HT1080 (cell line): ENCODE data around the gene DNAH6. TPM values are rescaled to one million over a fixed set of nuclear protein-coding genes. Genes with fewer than 3 reads are reported as not detected.

Experiments
- DNase-seq: peaks from one replicate; pipeline ENCODE4 v3.0.0-alpha.2; 2015; ENCODE audit warnings: low read depth
- total RNA-seq: library from RNA; depleted of rRNA; stranded (reverse); fragments of >200 nt; shearing (Covaris generic); gene quantifications from 2 replicates; pipeline ENCODE4 v1.2.3, GENCODE V29; 2014

The DNAH6 gene
- total RNA-seq, 1 experiment from 2014 or later, result 0.16 TPM

DNA sequence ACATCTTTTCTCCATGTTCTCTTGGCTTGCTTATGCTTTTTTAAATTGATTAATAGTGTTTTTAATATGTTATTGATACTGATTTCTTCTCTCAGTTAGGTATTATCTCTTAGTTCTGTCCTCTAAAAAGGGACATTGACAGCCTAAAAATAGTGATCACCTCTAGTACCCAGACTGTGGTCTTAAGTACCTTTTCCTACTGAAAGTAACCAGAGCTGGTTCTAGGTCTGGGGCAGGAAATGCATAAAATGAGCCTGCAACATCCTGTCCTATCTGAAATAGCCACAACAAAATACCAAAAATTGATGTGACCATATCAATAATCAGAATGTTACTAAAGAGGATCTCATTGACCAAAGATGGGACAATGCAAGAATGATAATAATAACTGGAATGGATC lies 113.3 kb downstream of the DNAH6 start:
- no peak for DNase-seq

DNA sequence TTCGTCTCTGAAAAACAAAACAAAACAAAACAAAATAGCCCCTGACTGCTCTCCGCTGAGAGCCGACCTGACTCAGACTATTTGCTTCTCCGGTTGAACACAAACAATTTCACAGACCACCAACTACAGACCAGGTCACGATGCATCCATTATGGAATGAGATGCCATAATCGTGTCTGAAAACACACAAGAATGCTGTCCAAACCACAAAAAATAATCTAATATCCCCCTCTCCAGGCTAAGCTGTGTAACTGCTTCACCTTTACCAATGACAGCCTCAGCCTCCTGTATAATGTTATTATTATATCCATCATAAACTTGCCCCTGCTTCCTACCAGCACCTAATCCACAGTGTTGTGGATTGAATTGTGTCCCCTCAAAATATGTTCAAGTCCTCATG lies 114.7 kb downstream of the DNAH6 start:
- DNase-seq, result peak; percentile 68

DNA sequence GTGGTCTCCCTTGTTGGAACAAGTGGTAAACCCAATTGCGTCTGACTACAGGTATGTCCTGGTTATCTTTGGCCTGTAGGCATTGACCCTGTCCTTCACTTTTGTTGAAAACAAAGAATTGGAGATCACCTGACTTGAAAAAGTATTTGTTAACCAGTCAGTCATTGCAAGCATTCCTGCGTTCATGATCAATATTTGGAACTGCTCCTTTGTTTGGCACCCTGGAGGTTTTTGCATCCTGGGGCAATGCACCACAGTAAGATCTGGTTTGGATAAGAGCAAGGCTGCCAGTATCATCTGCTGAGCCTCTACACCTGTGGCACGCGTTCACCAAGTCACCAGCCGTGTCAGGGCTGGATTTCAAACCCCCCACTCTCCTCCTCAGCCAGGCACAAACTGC lies 115.7 kb downstream of the DNAH6 start:
- no peak for DNase-seq

DNA sequence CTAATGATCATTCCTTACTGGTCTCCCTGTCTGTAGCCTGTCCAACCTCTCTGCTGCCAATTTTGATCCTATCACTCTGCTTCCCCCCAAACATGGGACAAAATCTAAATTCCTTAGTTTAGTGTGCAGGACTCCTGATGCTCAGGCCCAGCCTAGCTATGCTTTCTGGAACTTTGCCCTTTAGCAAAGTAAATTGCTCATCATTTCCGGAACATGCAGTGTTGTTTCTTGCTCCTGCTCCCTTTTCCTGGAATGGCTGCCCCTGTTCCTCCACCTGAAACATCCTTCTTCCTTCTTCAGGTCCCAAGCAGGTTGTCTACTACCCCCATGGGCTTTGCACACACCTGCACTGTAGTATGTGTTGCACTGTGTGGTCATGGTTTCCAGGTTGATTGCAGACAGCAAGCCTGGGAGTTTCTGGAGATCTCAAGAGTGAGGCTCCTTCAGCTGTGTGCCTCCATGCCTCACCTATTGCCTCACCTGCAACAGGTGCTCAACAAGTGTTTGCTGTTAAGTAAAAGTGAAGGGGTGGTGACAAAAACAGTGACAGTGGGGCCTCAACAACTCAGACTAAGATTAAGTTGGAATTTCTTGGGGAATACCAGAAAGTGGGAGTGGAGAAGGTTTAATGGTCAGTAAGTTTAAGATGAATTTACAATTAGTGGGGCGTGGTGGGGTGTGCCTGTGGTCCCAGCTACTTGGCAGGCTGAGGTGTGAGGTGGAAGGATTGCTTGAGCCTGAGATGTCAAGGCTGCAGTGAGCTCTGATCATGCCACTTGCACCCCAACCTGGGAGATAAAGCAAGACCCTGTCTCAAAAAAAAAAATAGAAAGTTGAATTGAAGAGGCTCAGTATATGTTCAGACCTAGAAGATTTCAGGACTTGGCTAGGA lies 120.0 kb downstream of the DNAH6 start:
- DNase-seq, result peak; percentile 21

DNA sequence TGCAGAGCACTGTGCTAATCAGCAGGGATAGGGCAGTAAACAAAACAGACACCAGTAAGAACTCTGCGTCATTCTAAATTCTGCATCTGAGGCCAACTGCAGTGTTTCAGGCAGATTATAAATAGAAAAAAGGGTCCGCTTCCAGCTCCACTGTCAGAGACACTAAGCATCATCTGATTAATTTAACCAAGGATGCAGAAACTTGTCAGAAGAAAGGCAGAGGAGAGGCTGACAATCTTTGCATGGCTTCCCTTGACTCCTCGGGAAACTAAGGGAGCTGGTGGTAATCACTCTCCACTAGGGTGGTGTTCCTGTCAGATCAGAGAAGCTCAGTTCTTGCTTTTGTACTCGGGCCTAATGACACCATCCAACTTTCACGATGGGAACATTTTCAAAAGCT lies 123.5 kb downstream of the DNAH6 start:
- DNase-seq, result no peak

DNA sequence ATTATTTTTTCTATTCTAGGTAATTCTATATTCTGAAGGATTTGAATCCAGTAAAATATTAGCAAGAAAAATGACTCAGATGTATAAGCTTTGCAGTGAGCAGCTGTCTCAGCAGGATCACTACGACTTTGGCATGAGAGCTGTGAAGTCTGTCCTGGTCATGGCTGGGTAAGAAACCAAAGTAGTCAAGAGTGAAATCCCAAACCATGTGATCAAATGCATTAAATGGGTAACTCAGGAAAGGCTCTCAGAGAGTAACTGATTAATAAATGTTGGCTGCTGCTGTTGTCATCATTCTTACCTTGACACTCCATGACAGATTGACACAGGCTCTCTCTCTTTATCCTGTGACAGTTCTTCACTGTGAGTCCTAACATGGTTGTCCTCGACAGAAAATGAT lies 124.1 kb downstream of the DNAH6 start:
- no peak for DNase-seq

DNA sequence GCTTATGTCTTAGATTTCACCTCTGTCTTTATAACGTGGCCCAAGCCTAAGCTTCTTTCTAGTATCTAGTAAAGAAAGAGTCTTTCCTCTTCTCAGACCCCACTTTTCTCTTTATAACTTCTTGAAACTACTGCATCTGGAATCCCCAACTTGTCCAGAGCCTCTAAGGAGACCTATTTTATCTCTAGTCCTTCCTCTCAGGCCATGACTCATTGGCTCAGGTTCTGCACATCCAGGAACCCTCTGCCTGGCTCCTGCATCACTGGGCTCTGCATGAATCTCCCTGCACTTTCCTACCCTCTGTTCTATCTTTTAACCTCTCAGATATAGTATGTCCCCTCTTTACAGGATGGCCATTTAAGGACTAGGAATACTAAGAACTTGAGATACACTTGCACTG lies 124.7 kb downstream of the DNAH6 start:
- peak; percentile 19 for DNase-seq

DNA sequence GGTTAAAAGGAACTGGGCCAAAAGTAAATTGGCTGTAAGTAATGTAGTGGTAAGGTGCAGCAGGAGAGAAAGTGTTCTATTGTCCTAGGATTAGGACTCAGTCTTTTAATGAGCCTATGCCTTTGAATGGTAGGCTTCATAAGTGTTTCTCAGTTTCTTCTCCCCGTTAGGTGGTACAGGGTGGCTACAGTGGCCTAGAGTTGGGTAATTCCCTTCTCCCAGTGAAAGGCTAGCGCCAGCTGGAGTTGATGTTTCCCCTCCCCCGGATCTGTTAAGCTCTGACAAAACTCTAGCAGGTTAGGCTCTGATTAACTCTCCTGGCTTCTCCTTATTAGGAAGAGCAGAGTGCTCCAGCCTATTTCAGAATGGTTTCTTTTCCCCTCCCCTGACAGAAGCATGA lies 127.7 kb downstream of the DNAH6 start:
- DNase-seq, result no peak

DNA sequence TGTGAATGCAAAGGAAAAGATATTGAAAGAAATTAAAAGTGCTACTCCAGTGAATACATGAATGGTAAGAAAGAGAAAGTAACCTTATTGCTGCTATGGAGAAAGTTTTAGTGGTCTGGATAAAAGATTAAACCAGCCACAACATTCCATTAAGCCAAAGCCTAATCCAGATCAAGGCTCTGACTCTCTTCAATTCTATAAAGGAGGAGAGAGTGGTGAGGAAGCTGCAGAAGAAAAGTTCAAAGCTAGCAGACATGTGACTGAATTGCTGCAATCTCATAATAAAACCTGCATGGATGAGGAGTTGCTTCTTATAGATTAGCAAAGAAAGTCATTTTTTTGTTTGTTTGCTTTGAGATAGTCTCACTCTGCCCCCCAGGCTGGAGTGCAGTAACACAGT lies 130.2 kb downstream of the DNAH6 start:
- DNase-seq, result no peak

DNA sequence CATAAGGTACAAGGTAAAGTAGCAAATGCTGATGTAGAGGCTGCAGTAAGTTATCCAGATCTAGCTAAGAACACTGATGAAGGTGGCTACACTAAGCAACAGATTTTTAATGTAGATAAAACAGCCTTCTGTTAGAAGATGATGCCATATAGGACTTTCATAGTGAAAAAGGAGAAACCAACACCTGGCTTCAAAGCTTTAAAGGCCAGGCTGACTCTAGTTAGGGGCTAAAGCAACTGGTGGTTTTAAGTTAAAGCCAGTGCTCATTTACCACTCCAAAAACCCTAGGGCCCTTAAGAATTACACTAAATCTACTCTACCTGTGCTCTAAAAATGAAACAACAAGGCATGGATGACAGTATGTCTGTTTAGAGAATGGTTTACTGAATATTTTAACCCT lies 131.0 kb downstream of the DNAH6 start:
- DNase-seq, result no peak

DNA sequence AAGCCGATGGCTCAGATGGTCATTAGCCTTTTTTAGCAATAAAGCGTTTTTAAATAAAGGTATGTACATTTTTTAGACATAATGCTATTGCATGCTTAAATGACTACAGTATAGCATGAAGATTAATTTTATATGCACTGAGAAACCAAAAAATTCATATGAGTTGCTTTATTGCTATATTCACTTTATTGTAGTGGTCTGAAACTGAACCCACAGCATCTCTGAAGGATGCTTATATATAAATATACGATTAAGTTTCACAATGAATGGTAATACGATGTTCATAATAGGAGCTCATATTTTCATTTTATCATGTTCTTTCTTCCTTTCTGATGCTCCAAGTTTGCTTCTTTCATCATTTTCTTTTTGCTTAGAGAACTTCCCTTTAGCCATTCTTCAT lies 132.8 kb downstream of the DNAH6 start:
- DNase-seq, result no peak

DNA sequence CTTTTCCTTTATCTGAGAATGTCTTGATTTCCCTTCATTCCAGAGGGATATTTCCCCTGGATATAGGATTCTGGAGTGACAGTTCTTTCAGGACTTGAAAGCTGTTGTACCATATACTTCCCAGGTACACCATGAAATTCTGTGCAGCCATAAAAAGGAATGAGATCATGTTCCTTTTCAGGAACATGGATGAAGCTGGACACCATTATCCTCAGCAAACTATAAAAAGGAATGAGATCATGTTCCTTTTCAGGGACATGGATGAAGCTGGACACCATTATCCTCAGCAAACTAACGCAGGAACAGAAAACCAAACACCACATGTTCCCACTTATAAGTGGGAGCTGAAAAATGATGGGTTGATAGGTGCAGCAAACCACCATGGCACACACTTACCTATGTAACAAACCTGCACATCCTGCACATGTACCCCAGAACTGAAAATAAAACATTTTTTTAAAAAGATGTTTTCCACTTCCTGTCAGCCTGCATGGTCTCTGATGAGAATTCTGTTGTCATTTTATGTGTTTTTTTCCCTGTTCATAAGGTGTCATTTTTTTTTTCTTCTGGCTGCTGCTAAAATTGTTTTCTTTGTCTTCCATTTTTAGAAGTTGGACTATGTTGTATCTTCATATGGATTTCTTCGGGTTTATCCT lies 133.3 kb downstream of the DNAH6 start:
- DNase-seq, result no peak

DNA sequence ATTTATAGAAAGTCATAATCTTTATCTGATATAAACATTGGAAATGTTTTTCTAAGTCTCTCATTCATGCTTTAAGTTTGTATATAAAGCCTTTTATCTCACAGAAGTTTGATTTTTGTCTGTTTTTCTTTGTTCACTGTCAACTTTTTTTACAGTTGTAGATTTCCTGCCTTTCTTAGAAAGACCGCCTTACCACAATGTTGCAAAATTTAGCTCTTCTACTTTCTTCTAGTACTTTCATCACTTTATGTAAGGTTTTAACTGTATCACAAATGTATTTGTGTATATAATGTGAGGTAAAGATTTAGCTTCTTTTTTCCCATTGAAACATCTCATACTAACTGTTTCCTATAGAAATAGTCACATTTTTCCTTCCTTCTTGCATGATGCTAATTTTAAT lies 136.1 kb downstream of the DNAH6 start:
- no peak for DNase-seq

DNA sequence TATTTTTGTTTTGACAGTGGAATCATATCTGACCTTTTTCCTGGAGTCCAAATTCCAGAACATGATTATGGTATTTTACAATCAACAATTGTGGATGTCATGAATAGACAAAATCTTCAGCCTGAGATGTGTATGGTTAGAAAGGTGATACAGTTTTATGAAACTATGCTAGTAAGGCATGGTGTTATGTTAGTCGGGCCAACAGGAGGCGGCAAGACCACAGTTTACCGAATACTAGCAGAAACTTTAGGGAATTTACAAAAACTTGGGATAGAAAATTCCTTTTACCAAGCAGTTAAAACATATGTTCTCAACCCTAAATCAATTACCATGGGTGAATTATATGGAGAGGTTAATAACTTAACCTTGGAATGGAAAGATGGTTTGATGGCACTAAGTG lies 137.0 kb downstream of the DNAH6 start:
- no peak for DNase-seq

DNA sequence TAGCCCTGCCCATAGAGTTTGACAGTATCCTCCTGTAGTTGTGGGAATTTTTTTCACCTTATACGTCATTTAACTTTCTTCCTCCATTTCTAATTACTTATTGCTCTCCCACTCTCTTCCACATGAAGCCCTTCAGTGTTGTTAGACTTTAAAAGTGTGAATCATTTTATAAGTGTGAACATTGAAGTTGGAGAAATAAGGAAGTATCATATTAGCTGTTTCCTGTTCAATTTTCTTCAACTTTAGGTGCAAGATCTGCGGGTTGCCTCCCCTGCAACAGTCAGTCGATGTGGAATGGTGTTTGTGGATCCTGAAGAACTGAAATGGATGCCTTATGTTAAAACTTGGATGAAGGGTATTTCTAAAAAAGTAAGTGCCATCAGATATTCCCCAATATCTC lies 138.1 kb downstream of the DNAH6 start:
- DNase-seq, result no peak

DNA sequence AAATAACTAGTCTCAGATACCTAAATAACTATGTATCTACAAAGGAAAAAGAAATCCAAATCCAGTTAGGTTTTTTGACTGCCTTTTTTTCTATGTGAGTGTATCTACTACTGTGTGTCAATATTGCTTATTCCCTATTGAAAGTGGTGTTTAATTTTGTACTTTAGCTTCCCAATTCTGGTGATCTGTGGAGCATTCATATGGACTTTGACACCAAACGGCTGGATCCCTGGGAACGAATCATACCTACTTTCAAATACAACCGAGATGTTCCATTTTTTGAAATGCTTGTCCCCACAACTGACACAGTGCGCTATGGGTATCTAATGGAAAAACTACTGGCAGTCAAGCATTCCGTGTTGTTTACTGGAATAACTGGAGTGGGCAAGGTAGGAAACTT lies 152.8 kb downstream of the DNAH6 start:
- no peak for DNase-seq

DNA sequence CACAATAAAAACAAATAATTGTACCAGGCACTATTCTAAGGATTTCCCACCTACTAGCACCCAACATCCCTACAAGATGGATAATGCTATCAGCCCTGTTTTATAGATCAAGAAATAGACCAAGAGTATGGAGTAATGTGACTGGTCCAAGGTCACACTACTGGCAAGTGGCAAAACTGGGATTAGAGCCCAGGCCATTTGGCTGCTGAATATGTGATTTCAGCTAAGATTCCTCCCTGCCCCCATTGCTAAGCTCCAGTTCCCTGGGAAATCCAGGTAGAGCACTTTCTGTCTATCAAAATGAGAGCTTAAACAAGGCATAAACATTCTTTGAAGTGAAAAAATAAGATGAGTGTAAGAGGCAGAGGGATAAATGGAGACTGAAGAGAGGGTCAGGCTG lies 157.8 kb downstream of the DNAH6 start:
- no peak for DNase-seq

DNA sequence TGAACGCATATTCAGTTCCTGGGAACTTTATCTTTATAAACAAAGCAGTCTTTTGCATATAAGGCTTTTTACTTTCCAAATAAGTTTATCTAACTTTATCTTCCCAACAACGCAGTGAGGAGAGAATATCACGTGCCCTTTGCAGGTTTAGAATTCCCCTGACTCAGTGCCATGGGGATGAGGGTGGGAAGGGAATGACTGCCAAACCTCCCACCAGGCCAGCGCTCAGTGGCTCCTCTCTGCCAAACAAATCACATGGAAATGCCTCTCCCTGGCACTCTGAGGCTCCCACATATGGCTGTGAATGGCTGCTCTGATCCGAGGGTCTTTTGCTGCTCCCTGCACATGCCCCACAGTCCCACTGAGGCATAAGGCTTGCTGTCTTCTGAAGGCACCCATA lies 158.3 kb downstream of the DNAH6 start:
- DNase-seq, result no peak

DNA sequence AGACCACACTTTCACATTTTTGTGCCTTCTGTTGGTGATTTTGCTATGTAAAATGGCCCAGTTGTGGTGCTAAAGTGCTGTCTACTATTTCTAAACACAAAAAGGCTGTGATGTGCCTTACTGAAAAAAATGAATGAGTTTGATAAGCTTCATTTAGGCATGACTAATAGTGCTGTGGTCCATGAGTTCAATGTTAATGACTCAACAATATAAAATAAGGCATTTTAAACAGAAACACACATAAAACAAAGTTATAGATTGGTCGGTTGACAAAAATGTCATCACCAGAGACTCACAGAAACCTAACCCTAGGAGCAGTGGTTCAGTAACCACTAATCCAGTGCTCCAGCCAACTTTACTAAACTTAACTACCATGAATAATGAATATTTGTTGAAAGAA lies 160.0 kb downstream of the DNAH6 start:
- peak; percentile 69 for DNase-seq

DNA sequence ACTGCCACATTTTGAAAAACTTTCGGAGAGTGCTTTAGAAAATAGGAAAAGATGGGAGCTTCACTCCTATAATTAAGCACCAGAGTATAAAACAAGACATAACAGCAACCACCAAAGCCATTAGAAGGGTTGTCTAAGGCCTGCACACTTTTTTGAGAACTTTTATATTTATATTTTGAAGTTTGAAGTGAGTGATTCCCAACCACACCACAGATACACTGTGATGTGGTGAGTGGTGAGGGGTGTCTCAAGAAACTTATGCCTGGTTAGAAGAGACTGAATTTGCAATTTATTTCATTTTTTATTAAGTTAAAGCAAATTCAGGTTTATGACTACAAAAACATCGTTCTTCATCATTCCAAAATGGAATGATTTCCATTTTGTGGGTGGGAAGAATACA lies 161.9 kb downstream of the DNAH6 start:
- DNase-seq, result no peak

DNA sequence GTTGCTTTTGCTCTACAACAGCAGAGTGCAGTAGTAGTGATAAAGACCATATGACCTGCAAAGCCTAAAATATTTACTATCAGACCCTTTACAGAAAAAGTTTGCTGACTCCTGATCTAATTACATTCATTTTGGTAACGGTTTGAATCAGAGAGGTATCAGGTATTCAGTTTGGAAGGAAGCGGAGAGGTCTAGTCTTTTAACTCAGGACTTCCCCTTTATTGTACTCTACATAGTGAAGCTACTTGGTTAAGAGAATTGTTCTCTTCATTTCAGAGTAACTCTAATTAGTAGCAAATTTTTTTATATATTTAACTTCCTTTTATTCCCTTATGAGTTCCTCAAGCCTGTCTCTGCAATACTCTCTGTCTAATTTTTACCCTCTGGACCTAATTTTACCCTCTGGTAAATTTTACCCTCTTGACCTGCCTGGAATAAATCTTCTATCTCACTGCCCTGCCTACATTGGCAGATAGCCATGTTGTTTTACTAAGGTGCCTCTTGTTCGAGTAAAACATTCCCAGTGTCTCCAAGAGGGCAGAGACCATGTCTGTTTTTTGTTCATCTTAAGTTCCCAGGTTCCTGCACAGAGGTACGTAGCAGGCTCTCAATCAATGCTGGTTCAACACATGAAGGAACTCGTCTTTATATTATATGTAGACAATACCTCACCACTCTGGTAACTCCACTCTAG lies 170.6 kb downstream of the DNAH6 start:
- no peak for DNase-seq

DNA sequence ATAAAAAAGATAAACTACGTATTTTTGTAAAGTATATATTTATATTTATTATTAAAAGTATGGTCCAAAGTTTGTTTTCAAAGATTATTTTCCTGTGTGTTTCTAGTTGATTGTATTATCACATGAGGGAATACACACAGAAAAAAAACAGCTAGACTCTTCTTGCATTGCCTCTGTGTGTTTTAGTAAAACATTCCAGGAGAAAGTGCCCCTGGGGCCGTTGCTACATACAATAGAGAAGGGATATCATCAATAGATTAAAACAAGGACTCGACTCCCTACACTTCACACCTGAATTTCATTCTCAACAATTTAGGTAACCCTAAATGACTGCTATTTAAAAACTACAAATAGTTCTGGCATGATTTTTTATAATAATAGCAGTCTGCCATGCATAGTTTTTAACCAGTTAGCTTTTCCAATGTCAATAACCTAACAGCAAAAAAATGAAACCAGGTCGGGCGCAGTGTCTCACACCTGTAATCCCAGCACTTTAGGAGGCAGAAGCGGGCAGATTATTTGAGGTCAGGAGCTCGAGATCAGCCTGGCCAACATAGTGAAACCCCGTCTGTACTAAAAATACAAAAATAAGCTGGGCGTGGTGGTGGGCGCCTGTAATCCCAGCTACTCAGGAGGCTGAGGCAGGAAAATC lies 171.3 kb downstream of the DNAH6 start:
- DNase-seq, result no peak
